Activated CD8-positive, alpha-beta memory T cell treated with anti-CD3 and anti-CD28 coated beads for 36 hours (primary cell): Measurements from ENCODE around the gene C9orf85. TPM values are rescaled to one million over a fixed set of nuclear protein-coding genes. Genes with fewer than 3 reads are reported as not detected.
"Not testable (repeated sequence)": the region's sequence is repeated elsewhere in the genome, so short reads cannot be mapped to it uniquely, and the experiment has no call there.

Source experiments
- CTCF ChIA-PET: fragments of 350-600 bp; sonication (Branson Sonifier 250); formaldehyde crosslinking; loops from one replicate; lab custom pipeline; 2021; ENCODE audit warnings: antibody characterized with exemption; lab: Charles Lee
- POLR2A ChIA-PET: fragments of 350-600 bp; sonication (Branson Sonifier 250); formaldehyde crosslinking; loops from one replicate; lab custom pipeline; 2021; ENCODE audit warnings: antibody characterized with exemption; lab: Charles Lee
- total RNA-seq, 2 experiments: library from RNA; stranded (reverse); gene quantifications; one replicate each; pipeline ENCODE4 v1.2.3, GENCODE V29; 2021

Gene C9orf85
- total RNA-seq, 2 experiments from 2014 or later, result 10.5 to 11.2 TPM

DNA sequence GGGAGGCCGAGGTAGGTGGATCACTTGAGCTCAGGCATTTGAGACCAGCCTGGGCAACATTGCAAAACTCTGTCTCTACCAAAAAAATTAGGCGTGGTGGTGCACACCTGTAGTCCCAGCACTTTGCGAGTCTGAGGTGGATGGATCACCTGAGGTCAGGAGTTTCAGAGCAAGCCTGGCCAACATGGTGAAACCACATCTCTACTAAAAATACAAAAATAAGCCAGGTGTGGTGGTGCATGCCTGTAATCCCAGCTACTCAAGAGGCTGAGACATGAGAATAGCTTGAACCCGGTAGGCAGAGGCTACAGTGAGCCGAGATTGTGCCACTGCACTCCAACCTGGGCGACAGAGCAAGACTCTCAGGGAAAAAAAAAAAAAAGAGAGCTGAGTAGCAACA lies 12.7 kb upstream of the C9orf85 start:
- POLR2A ChIA-PET, result interaction anchor here (1.4 kb wide), 1 partner anchor 12 kb away, joined by 7 read pairs; the partner anchor contains the start of genes ABHD17B and C9orf85
- CTCF ChIA-PET, result not testable (repeated sequence)

DNA sequence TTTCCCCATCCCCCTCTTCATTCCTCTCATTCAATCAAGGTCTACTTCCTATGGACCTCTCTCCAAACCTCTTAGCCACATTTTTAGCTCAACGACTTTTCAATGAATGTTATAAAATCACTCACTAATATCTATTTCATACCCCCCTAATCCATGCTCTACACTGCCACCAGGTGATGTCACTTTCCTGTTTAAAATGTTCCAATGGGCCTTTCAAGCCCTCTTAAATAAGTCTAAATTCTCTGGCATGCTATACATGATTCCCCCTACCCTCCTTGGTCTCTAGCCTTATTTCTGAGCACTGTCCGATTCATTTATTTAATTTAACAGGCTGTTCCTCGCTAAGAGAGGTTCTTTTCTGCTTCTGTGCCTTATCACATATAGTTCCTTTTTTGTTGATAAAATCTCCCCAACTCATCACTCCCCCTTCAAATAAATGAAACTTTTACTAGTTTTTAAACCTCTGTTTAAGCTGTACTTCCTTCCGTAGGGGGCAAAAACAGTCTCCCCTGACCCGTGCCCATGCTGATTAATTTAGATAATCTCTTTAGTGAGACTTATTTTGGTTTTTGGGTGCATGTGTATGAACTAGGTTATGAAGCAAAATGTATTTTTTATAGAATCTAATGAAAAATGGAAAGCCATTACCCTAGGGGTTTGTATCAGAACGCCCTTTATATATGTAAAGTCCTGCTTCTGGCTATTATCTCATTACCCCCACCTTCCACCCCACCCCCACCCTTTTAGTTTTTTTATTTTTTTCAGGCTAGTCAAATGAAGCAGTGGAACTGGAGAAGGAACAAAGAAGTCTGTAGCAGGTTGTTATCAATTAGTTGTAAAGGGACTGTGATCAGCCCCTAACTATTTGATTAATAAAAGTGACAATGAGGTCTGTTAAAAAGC lies 9.5 kb upstream of the C9orf85 start:
- ChIA-PET POLR2A (no interaction called here), CTCF (interaction anchor here (0.6 kb wide), 1 partner anchor 96 kb away, joined by 3 read pairs; no protein-coding TSS in a partner anchor)

DNA sequence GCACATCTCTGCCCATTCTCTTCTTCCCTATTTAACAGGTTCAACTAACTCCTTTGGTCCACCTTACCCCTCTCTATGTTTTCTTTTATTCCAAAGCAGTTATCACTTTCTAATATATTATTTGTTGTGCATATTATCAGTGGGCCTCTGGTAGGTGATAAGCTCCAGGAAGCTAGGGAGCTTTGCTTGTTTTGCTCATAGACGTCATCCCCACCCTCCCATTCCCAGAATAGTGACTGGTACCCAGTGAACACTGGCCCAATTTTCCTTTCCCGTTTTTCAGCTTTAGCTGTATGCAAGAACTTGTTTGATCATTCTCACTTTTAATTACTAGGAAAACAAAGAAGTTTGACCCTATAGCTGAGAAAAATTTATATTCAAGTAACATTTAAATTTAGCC lies 7.4 kb upstream of the C9orf85 start:
- CTCF ChIA-PET, result interaction anchor here (0.9 kb wide), 1 partner anchor 121 kb away, joined by 6 read pairs; no protein-coding TSS in a partner anchor

DNA sequence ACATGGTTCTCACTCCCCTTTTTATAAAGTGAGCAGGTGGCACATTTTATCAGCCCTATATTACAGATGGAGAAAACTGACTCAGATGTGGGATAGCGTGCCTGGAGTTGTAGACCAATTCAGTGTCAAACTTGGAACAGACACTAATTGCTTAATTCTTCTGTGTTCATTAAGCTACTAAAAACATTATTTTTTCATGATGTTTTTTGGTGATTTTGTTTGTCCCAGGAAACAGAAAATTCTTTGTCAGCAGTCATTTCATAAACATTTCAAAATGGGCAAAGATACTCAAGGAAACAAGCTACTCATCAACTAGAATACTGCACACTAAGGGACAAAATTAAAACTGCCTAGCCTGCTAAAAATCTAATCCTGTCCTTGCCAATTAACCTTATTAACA lies 2.6 kb upstream of the C9orf85 start:
- ChIA-PET POLR2A (no interaction called here), CTCF (no interaction called here)

More for the DNA sequence above, 7.4 kb upstream of the C9orf85 start:
- POLR2A ChIA-PET, result no interaction called here

DNA sequence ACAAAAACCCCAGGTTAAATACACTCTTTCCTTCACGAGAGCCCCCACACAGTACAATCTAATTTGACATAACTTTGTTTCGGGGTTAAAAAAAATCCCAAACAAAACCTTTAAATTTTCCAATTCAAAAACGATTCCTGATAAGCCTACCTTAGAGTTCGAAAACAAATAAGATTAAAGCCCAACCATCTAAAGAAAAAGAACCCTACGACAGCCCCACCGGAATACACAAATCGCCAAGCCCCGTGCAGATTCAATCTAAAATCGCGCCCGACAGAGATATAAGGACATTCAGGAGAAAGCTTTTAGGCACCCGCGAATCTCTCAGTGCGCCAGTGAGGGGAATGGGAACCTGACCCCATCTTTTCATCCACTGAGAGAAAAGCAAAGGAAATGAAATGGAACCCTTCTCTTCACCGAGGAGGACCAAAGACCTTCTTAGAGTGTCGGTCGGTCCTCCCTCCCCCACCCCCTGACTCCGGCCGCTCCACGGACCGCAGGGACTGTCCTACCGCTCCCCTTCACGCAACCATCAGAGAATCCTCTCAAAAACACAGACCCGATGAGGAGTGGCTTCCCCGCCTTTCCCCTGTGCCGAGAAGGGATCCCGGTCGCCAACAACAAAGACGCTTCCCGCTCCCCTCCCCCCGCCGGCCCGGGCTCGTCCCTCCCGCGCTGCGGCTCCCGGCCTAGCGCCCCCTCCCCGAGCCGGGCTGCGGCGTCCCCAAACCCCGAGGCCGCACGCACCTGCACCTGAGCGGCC lies 1.4 kb upstream of the C9orf85 start:
- ChIA-PET POLR2A (interaction anchor here (1.4 kb wide), 1 partner anchor 11 kb away, joined by 7 read pairs; no protein-coding TSS in a partner anchor), CTCF (no interaction called here)

DNA sequence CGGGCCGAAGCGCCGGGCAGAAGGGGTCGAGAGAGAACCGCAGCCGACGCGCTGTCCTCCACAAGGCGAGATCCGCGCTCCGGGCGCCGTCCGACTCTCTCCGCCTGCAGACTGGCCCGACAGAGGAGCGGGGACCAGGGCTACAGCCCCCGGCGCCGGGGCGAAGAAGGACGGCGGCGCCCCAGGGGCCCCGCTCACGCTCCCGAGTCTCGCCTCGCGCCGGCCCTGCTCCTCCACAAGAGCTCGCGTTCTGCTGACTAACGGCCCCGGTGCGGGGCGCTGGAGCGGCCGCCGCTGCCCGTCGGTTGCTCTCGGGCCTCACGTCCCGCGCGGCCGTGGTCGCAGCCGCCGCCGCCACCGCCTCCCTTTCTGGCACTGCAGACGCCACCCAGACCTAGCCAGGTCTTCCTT lies 784 bp upstream of the C9orf85 start:
- ChIA-PET CTCF (interaction anchor here (1.2 to 1.3 kb wide), 2 partner anchors 114 to 144 kb away, joined by 3 to 4 read pairs; no protein-coding TSS in a partner anchor), POLR2A (interaction anchor here (1.0 to 1.5 kb wide), 3 partner anchors 12 to 130 kb away, joined by 4 to 8 read pairs (median 7); no protein-coding TSS in a partner anchor)

DNA sequence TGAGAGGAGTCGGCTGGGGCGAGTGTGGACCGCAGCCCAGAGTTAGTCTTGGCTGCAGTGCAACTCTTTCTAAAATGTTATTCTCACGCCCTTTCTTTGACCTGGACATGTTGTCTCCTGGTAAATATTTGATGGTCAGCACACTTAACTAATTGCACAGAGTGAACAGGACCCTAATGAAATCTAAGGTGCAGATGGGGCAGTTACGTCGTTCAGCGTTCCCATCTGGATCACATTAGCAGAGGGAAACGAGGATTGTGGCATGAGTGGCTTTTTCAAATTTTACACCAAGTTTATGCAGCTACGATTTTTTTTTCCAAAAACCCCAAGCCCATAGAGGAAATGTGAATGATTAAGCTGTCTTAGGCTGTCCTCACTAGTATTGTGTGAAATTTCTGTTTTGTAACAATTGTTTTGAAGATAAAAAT lies 483 bp downstream of the C9orf85 start:
- ChIA-PET POLR2A (interaction anchor here (1.5 kb wide), 1 partner anchor 129 kb away, joined by 8 read pairs; no protein-coding TSS in a partner anchor), CTCF (interaction anchor here (1.2 to 1.3 kb wide), 2 partner anchors 113 to 145 kb away, joined by 3 to 4 read pairs; no protein-coding TSS in a partner anchor)

DNA sequence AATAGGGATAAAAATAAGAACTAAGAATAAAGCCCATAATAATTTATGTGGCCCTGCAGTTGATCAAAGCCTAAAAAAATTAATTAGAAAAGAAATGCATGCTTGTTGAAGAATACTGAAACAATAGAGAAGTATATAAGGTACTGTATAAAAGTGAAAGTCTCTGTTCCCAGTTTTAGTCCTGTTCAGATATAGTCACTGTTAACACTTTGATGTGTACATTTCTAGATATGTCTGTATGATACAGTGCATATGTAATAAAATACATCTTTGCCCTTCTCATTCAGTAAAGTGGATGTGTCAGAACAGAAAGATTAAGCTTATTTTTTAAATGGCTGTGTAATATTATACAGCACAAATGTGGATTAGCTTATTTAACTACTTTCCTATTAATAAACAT lies 4.1 kb downstream of the C9orf85 start:
- ChIA-PET POLR2A (no interaction called here), CTCF (interaction anchor here (0.9 kb wide), 1 partner anchor 102 kb away, joined by 3 read pairs; no protein-coding TSS in a partner anchor)

DNA sequence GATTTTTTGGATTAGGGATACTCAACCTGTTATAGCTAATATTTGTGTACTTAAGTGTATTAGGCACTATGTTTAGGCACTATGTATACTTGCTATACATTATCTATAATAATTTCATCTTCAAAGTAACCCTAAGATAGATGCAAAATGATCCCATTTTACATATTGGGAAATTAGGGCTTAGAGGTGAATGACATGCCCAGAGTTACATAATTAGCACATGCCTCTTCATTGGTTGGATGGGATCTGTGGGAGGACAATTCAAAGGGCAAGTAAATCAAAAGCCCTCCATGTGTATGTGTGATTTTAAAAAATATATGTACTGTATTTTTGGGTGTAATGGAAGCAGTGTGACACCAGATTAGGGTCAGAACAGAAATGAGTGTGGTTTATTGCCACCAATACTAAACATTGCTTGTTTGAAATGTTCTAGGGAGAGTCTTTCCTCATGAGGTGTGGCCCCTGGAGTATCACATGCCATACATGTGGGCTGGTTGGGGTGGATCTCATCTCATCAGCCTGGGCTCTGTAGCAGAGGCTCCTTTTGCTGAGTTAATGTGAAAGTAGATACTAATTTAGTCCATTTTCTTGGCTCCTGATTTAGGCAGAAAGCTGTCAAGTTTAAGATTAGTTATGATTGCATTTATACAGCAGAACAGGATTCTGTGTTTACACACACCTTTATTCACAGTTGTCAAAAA lies 5.5 kb downstream of the C9orf85 start:
- CTCF ChIA-PET, result no interaction called here

DNA sequence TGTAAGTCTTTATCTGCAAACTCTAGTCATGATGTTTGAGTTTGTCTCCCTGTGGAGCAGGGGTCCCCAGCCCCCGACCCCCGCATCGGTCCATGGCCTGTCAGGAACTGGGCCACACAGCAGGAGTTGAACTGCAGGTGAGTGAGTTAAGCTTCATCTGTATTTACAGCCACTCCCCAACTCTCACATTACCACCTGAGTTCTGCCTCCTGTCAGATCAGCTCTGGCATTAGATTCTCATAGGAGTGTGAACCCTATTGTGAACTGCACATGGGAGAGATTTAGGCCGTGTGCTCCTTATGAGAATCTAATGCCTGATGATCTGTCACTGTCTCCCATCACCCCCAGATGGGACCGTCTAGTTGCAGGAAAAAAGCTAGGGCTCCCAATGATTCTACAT lies 7.0 kb downstream of the C9orf85 start:
- CTCF ChIA-PET, result no interaction called here
- POLR2A ChIA-PET, result no interaction called here

More for the DNA sequence above, 5.5 kb downstream of the C9orf85 start:
- POLR2A ChIA-PET, result no interaction called here

DNA sequence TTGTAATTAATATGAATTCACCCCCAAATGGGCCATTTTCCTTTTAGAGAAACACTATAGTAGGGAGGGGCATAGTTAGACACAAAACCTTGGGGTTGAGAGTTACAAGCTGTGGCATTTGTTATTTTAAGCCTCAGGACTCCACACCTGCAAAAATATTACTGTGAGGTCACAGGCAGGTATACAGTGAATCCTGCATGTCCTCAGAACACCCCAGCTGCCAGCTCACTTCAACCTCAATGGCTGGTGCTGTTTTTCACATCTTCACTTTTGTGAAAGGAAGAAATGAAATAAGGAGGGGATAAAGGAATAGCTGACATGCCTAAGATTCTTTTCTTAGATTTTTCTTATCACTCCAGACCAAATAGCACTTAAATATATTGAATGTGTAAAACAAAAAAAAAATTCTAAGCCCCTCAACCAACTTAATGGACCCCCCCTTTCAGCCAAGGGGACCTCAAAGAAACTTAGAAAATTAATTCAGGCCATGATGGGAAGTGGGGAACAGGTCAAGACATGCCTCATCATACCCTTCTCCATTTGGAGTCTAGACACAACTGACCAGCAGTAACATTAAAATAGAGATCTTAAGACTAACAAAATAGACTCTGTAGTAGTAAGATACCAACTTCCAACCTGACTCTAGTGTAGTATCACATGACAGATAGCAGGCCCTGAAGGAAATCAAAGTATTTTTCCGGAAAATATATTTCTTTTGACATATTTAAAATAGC lies 9.2 kb downstream of the C9orf85 start:
- CTCF ChIA-PET, result no interaction called here
- POLR2A ChIA-PET, result no interaction called here

DNA sequence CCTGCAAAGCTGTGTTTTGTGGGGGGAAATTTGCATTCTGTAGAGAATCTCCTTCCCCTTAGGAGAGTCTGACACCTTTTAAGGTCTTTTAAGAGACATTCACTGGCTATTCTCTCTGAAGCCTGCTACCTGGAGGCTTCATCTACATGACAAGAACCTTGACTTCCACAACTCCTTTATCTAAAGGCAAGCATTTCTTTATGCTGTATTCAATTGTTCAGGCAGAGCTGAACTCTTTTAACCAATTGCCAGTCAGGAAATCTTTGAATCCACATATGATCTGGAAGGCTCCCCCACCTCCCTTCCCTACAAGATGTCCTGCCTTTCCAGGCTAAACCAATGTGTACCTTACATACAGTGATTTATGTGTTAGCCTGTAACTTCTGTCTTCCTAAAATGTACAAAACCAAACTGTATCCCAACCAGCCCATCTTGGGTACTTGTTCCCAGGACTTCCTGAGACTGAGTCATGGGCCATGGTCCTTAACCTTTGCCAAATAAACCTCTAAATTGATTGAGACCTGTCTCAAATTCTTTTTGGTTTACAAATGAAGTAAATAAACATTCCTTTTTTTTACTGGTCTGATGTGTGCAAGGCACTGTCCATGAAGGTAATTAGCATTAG lies 9.9 kb downstream of the C9orf85 start:
- POLR2A ChIA-PET, result no interaction called here
- CTCF ChIA-PET, result no interaction called here

DNA sequence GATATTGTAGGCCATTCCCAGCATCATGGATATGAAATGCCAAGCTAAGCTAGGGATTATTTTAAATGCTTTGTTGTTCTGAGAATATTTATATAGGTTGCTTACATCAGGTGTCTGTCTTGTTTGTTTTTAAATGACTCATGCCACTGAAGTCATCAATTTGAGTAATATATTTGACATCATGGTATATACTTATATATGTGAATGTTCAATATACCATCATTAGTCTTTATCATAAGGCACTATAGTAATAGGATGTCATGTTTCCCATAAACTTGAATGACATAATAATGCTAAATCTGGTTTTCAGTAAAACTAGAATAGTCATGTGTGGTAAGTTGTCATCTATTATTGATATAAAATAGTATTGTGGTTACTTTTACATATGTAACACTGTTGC lies 13.1 kb downstream of the C9orf85 start:
- ChIA-PET POLR2A (no interaction called here), CTCF (no interaction called here)

DNA sequence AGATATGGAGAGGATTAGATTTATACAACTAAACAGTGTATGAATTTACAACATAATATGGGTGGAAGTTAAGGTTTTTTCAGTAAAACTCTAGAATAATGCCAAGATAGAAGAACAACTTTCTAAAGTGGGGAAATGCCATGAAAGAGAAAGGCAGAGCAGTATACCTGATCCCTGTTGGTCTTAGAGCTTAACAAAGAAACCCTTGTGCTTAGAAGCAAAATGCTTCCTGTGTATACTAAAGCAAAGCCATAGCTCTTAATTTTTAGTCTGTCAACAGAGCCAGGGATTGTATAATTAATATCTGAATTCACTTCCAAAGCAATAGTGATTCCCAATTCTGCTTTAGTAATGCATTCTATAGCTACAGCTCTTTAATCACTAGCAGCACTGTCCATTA lies 14.4 kb downstream of the C9orf85 start:
- ChIA-PET CTCF (interaction anchor here (0.6 kb wide), 1 partner anchor 667 kb away, joined by 3 read pairs; no protein-coding TSS in a partner anchor), POLR2A (no interaction called here)

DNA sequence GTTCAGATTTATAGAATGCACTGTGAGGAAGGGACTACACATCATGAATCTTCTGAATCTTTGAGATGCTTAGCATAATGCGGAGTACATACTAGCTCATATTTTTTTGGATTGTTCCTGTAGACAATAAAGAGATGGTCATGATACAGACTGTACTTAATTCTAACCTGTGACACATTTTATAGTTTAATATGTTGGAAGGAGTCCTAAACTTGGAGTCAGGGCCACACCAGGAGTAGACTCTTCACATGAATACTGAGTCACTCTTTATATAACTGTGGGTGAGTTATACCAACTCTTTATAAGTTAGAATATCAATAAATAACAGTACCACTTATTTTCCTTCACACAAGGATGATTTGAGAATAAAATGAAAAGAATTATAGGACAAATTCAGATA lies 16.9 kb downstream of the C9orf85 start:
- CTCF ChIA-PET, result no interaction called here
- POLR2A ChIA-PET, result no interaction called here

DNA sequence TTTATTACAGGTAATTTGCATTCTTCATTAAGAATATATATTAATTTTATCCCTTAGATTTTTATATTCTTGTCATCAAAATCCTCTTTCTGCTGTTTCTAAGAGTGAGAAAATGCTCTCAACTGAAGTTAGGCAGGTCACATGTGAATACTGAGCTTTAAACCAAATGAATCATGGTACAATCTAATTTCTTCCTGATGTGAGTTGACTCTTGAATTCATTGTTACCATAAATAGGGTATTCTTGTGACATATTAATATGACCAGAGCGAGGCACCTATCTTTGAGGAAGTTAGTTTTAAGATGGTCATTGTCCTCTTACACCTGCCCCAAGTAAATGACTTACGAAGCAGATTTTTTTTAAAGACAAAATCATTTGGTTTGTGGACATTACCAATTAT lies 17.4 kb downstream of the C9orf85 start:
- ChIA-PET CTCF (no interaction called here), POLR2A (no interaction called here)

DNA sequence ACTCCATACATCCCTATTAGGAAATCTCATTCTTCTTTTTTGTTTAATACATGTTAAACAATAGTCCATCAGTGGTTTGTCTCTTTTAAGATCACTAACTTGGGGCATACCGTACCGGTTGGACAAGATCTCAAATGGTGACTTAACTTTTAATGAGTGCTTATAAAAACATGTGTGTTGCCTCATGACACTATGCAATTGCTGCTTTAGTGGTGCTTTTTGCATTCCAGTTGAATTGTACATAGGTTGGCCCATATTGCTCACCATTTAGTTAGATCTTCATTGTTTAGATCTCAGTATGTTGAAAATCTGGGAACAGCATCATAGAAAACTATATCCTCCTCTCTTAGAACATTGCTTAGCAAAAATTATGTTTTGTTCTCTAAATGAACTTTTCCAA lies 17.8 kb downstream of the C9orf85 start:
- ChIA-PET CTCF (no interaction called here), POLR2A (no interaction called here)
